ENCODE measurements around the gene AQP2.

DNA sequence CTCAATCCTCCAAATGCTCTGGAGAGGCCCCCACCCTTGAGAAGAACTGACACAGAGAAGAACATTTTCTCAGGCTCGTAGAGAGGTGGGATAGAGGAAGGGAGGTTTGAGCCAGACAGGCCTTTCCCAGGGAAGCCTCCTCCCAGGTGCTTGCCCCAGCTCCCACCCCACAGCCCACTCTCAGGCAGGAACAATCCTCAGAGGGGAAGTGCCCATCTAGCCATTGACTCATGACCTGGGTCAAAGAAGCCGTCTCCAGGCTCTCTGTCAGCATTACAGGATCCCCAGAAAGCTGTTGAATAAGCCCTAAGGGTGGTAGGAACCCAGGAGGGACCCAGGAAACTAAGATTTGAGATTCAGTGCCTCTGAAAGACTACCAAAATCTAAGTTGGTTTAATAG lies 26.0 kb downstream of the AQP2 start:
- TF ChIP-seq, protein P1, sequence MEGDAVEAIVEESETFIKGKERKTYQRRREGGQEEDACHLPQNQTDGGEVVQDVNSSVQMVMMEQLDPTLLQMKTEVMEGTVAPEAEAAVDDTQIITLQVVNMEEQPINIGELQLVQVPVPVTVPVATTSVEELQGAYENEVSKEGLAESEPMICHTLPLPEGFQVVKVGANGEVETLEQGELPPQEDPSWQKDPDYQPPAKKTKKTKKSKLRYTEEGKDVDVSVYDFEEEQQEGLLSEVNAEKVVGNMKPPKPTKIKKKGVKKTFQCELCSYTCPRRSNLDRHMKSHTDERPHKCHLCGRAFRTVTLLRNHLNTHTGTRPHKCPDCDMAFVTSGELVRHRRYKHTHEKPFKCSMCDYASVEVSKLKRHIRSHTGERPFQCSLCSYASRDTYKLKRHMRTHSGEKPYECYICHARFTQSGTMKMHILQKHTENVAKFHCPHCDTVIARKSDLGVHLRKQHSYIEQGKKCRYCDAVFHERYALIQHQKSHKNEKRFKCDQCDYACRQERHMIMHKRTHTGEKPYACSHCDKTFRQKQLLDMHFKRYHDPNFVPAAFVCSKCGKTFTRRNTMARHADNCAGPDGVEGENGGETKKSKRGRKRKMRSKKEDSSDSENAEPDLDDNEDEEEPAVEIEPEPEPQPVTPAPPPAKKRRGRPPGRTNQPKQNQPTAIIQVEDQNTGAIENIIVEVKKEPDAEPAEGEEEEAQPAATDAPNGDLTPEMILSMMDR (IDR thresholded peaks at IDR 0.05): no peak
- TF ChIP-seq POLR2A (IDR thresholded peaks at IDR 0.05): no peak
